Measurements from ENCODE around the gene CUZD1.

Gene CUZD1

DNA sequence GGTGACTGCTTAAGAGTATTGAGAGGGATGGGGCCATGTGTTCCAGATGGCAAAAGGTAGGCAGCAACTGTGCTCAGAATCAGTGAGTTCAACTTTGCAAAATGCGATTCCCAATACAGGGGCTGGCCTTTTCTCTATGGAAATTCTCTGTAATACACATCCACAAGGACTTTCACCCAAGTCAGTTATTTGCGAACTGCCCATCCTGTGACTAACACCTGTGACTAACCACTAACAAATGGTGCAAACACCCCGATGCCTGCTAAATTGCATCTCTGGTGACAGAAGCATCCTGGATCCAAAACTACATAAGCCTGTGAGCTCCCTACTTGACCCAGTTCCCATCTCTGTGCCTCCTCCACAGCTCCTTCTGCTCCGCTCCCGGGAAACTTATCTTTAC lies 9.0 kb upstream of the CUZD1 start:
- DNase-seq, result no peak

DNA sequence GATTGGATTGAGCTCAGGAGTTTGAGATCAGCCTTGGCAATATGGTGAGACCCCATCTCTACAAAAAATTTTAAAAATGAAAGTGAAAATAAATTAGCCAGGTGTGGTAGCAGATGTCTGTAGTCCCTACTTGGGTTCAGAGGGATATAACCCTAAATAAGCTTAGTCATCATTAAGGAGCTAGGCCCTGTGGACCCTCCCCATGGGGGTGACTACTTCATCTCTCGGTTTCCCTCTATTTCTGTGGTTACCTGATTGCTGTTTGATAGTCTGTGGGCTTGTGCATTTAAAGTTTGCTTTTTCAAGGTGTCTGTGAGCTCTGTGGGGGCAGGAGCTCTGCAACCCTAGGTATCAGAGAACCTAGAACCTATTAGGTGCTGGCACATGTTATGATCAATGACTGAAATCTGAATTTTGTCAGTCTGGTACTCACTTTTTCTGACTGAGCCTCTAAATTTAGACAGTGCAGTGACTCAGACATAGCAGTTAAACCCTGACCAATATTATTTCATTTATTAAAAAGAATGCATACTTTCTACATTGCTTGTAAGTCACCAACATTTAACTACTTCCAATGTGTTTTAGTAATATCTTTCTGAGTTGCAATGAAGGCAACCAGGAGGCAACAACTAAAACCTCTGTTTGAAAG lies 8.1 kb upstream of the CUZD1 start:
- no peak for DNase-seq

DNA sequence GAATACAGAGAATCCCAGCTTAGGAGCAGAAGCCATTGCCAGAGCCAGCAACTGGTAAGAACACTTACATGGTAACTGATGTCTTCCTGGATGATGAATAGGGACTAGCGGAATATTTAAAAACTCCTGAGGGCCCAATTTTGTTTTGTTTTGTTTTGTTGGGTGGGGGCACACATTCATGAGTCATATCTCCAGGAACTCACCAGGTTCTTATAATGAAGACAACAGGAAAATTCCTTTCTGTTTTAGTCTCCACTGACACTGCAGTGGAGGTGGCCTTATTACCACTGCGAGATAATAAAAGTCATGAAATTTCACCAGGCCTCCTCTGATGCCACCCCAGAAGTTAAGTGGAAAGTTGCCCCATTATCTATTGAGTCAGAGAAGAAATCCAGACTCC lies 6.6 kb upstream of the CUZD1 start:
- DNase-seq, result no peak

DNA sequence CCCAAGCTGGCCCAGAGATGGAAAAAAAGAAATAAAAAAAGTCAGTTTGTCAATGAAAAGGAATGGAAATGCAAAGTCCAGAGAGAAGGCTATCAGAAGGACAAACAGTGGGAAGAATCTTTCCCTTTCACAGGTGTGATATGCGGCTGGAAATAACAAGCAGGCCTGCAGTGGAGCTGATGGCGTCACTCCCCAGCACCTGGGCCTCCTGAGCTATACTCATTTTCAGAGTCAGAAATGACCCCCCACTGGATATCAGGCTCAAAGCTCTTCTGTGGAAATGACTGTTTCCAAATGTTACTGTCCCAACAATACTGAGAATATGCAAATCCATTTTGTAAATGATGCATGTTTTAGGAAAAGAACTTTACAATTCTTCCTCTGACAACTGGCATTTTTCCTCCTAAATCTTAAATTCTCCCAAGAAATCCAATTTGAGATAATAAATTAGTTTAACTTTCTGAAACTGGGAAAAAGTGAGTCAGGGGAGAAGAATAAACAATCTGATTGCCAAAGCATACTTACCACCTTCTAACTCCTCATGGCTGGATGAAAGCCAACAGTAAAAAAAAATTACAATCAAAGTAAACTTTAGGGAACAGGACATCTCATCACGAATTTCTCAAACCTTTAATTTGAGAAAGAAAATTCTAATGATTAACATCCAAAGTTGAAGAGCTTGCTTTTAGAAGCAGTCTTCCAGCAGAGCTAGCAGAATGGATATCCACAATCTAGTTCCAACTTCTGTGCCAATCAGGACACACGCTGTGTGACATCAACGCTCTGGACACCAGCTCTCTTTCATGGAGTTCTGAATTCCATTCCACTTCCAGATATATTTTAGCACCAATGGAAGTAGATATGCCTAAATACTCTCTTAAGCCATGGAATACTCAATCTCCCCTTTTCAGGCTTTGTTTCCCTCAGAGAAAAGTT lies 5.3 kb upstream of the CUZD1 start:
- DNase-seq, result no peak

DNA sequence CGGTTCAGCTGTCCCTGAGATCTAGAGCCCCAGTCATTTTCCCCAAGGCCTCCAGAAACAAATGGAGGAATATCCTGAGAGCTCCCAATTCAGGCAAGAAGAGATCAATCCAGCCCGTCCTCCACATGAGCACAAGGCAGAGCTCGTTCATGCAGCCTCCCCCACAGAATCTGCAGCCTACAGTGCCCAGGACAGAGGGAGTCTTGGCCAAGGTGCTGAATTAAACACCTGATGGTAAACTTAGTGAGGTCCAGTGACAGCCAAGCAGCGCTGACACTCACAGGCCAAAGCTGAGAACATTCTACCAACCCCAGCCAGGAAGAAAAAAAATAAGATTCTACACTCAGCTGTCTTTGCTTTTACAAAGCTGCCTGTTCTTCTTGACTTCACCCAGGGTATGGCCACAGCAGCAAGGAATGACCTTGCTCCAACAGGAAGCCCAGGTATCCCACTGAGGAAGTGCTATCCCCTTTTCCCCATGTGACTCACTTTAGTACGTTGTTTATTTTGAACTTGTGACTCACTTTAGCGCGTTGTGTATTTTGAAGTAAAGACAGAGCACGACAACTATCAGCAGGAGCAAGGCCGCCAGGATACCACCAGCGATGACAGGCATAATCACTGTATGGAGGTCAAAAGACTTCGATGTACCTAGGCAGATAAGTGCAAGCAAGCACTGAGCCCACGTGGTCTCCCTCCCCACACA lies 4.4 kb upstream of the CUZD1 start:
- no peak for DNase-seq

DNA sequence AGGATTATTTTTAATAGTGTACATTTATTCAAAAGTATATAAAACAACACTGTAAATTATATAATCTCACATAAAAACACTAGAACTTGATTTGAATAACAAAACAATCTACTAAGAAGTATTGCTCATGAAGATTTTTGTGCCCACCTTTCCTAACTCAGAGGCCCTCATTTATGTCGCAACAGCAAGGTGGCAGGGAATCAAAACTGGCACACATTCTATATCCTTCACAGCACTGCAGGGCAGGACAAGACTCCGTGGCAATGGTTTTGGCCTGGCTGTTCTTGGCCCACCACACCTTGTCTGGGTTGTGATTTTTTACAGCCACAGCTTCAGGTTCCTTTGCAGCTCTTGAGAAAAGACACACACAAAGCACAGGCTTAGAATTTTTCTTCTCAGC lies 3.4 kb upstream of the CUZD1 start:
- DNase-seq, result no peak

DNA sequence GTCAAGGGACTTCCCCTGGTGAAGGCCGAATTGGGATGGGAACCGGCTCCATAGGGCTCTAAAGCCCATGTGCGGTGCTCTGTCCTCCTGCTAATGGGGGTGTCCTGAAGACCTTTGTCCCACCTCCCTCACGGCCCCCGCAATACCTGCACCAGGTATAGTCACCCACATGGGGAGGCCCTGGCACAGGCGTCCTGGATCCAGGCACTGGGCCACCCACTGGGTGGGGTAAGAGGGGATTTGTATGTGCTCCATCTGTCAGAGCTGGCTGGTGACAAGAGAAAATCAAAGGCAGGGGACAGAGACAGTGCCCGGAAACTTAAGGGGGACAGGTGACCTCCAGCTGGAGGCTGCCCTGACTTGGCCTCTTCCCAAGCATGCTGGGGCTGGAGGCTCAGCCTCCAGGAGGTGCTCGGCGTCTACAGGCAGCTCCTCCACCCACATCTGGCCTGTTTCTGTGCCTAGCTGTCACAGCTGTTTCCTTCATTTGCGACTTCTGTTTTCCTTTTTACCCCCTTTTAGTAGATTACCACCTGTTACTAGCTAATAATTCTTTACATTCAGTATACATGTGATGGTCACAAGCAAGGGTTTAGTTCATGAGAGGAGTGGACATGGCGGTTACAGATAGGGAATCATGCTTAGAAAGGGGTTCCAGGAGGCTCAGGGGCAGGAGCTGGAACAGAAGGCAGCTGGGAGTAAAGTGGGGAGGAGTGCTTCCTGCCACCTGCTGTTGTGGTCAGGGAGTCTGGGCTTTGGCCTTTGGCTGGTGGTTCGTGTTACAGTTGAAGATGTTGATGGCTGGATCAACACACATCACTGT lies 2.3 kb upstream of the CUZD1 start:
- DNase-seq, result no peak

DNA sequence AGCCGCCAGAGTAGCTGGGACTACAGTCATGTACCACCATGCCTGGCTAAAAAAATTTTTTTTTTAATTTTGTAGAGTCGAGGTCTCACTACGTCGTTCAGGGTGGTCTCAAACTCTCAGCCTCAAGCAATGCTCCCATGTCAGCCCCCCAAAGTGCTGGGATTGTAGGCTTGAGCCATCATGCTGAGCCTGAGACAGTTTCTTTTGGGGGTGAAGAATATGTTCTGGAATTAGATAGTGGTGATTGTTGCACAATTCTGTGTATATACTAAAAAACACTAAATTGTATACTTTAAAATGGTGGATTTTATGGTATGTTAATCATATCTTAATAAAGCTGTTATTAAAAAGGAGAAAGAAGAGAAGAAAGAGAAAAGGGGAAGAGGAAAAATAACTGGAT lies 1.5 kb downstream of the CUZD1 start:
- DNase-seq, result no peak

DNA sequence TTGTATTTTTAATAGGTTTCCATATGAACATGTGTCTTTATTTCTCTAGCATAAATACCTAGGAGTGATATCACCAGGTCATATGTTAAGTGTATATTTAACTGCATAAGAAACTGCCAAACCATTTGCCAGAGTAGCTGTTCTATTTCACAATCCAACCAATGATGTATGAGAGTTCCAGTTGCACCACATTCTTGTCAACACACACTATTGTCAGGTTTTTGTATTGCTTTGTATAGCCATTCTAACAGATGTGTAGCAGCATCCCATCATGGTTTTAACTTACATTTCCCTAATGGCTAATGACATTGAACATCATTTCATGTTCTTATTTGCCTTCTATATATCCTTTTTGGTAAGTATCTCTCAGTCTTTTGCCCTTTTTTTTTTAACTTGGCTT lies 4.1 kb downstream of the CUZD1 start:
- DNase-seq, result no peak

DNA sequence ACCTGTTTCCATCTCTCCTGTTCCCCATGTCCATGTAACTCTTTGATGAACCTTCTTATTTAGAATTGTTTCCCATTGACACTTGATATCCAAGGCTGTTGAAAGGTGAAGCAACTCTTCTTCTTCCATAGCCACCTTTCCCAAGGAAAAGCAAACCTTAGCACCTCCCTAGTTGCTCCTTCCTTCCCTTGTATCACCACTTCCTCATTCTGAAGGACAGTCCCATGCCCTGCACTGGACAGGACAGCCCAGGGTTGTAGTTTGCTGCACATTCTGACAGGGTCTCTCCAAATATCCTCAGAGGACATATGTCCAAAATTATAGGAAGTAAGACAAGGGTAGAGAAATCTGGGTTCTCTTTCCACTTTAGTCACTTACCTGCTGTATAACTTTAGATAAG lies 6.2 kb downstream of the CUZD1 start:
- no peak for DNase-seq

DNA sequence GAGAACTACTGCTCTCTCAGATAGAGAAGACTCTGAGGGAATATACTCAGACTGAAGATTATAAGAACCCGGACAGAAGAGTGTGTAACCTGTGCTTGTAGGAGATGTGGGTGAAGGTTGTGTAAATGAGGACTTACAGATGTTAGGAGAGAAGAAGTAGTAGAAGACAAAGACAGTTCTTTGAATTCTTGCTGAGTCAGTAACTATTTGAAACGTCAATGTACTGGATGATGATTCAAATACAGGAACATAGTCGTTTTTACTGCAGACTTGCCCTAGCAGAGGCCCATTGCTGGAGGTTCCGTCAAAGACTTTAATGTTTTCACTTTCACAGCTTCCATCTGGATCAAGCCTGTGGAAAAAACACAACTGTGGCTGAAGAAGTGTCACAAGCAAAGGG lies 6.8 kb downstream of the CUZD1 start:
- DNase-seq, result no peak

DNA sequence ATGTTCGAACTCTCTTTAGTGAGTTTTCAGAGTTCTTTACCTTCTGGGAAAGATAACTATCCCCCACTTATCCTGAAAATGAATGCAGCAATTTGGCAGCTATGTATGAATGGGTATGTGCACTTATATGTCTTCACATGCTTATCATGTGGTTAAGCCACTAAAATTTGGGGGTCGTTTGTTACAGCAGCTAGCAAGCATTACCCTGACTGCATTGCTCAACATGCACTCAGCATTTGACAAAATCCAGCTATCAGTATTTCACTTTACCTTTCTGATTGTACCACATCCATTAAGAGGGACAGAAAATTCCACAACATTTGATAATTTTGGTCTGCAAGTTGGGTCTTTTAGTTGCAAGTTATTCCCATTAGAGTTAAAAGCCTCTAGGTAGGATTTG lies 9.7 kb downstream of the CUZD1 start:
- DNase-seq, result no peak

DNA sequence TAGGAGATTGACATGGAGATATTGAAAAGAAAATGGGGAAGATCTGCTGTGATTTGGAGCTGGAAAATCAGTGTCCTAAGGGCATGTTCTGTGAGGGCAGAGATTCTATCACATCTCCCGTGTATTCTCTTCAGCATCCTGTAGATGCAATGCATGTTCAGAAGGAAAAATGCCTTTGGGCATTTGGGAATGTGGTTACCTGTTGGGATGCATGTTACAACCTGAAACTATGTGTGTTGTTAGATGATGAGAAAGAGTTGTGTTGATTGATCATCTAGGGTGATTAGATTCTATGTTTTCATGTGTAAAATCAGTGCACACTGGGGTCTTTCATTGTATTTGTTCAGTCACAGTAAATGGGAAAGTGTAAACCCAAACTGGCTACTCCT lies 14.7 kb downstream of the CUZD1 start:
- DNase-seq, result no peak

DNA sequence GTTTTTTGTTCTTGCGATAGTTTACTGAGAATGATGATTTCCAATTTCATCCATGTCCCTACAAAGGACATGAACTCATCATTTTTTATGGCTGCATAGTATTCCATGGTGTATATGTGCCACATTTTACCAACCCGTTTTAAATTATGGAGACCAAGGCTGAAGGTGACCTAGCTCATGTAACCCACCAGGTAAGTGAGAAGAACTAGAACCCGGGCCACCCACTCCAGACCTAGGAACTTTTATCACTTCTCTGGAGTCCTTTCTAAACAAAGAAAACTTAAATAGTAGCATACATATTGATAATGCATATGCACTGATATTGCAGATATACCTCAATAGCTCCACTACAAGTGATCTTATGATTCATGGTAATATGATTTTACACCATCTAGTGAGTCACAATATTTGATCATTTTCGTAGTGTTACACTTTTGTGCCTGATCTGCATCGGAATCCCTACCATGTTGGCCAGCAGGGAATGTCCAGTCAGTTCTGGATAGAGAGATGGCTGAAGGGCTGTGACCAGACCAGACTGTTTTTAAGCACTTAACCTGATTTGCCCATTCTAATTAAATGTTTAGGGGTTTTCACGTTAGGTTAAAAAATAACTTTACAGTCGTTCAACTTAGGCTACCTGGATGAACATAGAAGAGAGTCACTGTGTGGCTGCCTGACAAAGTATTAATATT lies 15.2 kb downstream of the CUZD1 start:
- DNase-seq, result no peak

DNA sequence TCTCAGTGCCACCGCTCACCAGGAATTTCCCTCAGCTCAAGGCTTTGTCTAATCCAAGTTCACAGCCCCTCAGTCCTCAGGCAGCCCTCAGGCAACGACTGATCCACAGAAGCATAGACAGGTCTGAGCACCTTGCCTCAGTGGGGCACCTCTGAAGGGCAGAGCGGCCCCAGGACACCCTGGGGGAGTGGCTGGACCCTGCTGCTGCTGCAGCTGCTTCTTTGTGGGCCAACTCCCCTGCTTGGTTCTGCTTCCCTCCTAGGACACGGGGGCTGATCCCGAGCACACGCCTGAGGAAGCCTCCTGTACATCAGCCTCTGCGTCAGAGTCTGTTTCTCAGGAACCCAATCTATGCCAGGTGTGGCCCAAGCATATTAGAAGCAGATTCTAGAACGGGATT lies 16.2 kb downstream of the CUZD1 start:
- no peak for DNase-seq

DNA sequence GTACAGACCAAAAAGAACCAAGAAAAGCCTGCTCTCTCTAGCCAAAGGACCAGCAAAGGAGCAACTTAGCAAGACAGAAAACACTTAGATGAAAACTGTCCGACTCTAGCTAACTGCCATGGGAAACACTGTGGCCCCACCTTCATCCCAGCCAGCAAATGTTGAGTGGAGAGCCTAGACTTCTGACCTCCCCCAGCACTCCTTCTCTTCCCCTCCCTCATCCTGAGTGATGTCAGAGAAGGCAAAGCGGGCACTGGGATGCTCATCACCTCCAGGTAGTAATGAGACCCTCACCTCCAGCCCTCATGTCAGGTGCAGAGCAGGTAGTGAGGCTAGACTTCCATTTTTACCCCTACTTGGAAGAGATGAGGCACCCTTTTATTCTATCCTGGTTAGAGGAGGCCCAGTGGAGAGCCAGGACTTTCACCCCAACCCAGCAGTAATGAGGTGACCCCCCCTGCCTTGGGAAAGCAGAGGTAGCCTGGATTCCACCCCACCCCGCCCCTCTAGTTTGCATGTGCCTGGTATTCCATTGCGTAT lies 16.9 kb downstream of the CUZD1 start:
- no peak for DNase-seq

DNA sequence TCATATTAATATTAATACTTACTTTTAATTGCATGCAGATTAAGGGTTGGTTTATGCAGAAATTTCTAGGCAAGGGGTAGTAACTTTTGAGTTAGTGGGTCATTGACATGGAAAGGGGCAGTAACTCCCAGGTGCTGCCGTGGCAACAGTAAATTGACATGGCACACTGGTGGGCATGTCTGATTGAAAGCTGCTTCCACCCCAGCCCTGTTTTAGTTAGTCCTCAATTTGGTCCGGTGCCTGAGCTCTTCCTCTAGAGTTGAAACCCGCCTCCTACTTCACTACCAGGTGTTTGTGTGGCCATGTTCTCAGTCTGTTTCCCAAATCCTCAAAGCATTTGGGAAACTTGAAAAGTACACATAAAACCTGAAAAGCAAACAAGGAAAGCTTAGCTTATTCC lies 18.4 kb downstream of the CUZD1 start:
- DNase-seq, result no peak

DNA sequence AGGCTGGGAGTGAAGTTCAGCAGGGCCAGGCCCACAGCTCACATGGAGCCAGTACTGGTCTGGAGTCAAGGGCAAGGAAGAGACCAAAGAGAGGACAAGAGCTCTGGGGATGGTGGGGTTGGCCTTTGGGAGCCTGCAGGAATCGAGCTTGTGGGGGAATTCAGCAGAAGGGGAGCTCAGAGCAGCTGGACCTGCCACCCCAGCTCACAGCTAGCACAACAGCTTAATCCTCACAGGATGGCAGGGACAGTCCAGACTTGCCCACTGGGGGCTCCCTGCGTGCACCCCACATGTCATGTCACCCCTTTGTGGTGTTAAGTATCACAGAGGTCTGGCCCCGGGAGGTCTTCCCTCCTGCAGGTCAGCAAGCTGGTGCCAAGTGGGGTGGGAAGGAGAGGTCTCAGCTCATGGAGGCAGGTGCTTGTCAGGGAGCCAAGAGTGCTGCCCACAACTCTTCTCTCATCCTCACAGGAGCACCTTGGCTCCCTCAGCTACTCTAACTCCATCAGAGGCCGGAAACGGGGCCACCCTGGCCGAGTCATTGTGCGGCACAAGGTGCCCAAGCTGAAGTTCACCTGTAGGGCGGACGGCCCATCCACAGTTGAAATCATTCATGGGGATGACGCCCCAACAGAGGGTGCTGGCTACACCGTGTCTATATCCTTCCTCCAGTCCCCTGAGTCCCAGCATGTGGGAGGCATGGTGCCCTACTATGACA lies 22.5 kb downstream of the CUZD1 start:
- no peak for DNase-seq

DNA sequence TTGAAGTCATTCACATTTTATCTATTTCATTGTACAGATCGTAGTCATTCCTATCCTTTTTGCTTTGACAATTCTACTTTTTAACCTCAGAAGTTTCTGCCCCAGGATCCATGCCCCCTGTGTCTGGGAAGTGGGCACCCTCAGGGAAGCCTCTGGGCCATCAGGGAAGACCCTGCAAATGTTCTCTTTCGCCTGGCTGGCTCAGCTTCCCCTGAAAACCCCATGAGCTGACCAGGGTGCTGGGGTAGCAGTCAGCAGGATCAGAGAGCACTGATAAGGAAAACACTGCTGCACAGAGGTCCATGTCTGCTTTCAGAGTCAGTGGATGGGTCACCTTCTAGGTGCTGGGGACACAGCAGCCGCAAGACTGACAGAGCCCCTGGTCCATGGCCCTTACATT lies 23.8 kb downstream of the CUZD1 start:
- DNase-seq, result no peak

DNA sequence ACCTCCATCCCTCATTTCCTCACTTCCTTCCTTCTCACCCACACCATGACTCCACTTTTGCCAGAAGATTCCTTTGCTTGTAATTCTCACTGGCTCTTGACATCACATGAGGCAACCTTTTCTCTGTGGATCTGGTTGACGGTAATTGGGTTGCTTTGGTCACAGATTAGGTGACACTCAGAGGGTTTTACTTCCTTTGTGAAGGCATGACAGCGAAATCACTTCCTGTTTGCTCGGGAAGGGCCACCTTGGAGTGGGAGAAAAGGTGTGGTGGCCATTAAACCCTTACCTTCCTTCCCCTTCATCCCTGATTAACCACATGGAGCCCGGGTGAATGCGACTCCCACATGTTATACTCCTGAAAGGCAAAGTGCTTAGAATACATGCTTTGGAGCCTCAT lies 30.2 kb downstream of the CUZD1 start:
- no peak for DNase-seq

DNA sequence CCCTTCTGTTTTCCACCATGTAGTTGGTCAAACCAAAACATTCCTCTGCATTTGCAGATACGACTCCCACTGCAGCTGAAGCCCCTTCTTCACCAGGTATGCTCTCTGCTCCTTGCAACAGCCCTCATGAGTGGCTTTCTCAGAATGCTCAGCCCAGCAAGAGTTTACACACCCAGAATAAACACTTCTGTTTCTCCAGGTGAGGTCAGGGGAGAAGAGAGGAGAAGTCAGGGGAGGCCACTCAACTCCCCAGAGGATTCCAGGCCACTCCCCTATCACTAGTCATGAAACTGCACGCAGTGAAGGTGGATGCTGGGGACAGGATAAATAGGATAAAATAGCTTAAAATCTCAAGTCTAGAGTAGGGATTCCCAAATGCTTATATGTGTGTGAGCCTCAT lies 31.2 kb downstream of the CUZD1 start:
- no peak for DNase-seq

DNA sequence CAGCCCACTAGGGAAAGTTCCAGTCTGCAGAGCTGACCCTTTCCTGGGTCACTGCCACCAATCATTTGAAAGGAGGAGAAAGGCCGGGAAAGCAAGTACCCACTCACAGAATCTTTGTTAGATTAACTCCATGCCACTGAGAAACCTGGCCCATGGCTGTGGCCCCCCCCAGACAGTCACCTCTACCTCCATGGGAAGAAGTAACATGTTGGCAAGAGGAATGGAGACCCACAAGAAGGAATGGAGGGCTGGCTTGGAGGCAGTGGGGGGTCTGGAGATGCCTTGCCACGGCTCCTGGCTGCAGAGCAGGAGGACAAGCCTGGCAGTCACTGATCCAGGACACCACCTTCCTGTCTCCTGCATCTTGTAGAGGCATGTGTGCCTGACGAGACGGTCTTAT lies 32.9 kb downstream of the CUZD1 start:
- no peak for DNase-seq

Measured in CD4-positive, alpha-beta T cell treated with Interleukin-17A for 1 hour (primary cell).